Gastroesophageal sphincter (tissue), 3 donors: ENCODE results near the gene CUX1.

Experiments used
- CTCF ChIP-seq, 4 experiments: fragments of 200-600 bp in 2 of 4; fragments of 450-650 bp in 2 of 4; sonication (generic) in 1 of 4; IDR thresholded peaks; one replicate each; pipeline ENCODE4 v1.5.1; 2017 to 2019; ENCODE audit warnings: antibody characterized with exemption in 4 of 4, mild to moderate bottlenecking in 2 of 4, moderate library complexity in 2 of 4
- EP300 ChIP-seq: sonication (generic); formaldehyde crosslinking; IDR thresholded peaks from one replicate; pipeline ENCODE4 v1.6.1; 2017; ENCODE audit warnings: antibody characterized with exemption, mild to moderate bottlenecking

- TF ChIP-seq CTCF (IDR thresholded peaks at IDR 0.05) (no peak), EP300 (no peak)
Observed at GRCh38 chr7:101998029-101998905, 180.8 kb downstream of the CUX1 start.
